ENCODE data around the gene FXYD3. TPM values are rescaled to one million over a fixed set of nuclear protein-coding genes. Genes with fewer than 3 reads are reported as not detected.
"Not testable (repeated sequence)": the region's sequence is repeated elsewhere in the genome, so short reads cannot be mapped to it uniquely, and the experiment has no call there.

FXYD3 gene
- total and polyA plus RNA-seq, 7 experiments from 2014 or later = not detected

DNA sequence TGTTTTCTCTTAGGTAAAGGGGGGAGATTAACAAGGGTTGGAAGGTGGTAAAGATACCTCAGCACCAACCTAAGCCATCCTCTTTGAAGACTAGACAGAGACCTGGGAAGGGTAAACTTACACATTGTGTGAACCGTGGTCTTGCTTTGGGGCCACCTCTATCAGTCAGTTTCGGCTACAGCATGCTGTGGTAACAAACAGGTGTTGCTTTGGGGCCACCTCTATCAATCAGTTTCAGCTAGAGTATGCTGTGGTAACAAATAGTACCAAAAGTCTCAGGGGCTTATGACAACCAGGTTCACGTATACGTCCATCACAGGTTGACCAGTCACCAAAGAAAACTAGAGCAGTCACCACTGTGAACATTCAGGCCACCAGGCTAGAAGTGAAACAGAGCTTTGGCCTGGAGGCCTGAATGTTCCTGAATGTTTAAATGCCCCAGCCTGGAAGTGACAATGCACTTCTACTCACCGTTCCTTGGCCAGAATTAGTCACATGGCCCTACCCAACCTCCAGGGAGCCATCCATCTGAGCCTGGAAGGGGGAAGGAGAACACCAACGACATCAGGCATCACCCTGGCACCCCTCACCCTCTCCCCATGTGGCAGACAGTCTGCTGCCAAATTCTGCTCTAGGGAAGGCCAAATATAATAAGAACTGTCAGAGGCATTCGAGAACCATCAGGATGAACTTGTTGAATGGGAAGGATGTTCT, 31.3 kb downstream of the FXYD3 start:
- Mint-ChIP-seq H3K4me3 (no peak overlapping the region), H3K27ac (peak overlapping the region in 6 of 9 donors; percentile 15 to 48 (median 24)), H3K9me3 (peaks cover 0 to 1% (median 0%) of the 10 kb centered on the region in 11 donors), H3K36me3 (peaks cover 0 to 3% (median 0%) of the 10 kb centered on the region in 5 donors), H3K4me1 (peaks cover 25 to 36% (median 27%) of the 10 kb centered on the region in 7 donors), H3K27me3 (peaks cover 0 to 17% (median 0%) of the 10 kb centered on the region in 5 donors)
- Histone ChIP-seq H3K4me1 (ENCODE audit: control insufficient read depth in 2 of 2, insufficient read depth in 2 of 2, low read length in 2 of 2) (peaks cover 19 to 21% of the 10 kb centered on the region in 2 donors), H3K27me3 (ENCODE audit: control insufficient read depth in 2 of 2, insufficient read depth in 2 of 2, low read length in 2 of 2) (no peaks in the 10 kb centered on the region), H3K4me3 (ENCODE audit: low read length) (no peak overlapping the region), H3K9me3 (ENCODE audit: control insufficient read depth in 2 of 3, low read length in 3 of 3) (no peaks in the 10 kb centered on the region), H3K36me3 (ENCODE audit: control insufficient read depth in 2 of 3, insufficient read depth in 3 of 3, low read length in 3 of 3) (no peaks in the 10 kb centered on the region), H3K27ac (ENCODE audit: low read depth, low read length) (no peak overlapping the region)
- ChIA-PET CTCF (no interaction called here), POLR2A (interaction anchor here (0.9 to 2.4 kb wide), 3 partner anchors 15 to 94 kb away, joined by 3 to 8 read pairs (median 3); no protein-coding TSS in a partner anchor)
- ATAC-seq = peak; percentile 23
- intact Hi-C loops (cut with micrococcal nuclease) = loop anchor here in 1 of 2 donors (10.0 kb wide), 2 partner anchors 198 to 318 kb away; partner anchors contain the start of gene FFAR1
- no peak for DNase-seq

- ATAC-seq = no peak
Measured at GRCh38 chr19:35149463-35149862, 33.8 kb downstream of the FXYD3 start.

DNA sequence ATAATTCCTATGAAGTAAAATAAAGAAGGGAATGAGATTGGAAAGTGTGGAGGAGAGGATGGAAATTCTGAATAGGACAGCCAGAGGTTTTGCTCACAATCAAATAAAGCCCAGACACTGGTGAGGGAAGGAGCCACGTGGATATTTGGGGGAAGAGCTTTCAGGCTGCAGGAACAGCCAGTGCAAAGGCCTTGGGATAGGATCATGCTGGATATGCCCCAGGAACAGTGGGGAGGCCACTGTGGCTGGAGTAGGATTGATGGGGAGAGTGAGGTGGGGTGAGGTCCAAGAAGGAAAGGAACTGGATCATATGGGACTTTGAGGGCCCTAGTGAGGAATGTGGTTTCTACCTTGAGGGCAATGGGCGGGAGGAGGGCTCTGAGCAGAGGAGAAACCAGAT, 34.8 kb downstream of the FXYD3 start:
- intact Hi-C loops (cut with micrococcal nuclease) = no loop called here
- H3K4me3 ChIP-seq (ENCODE audit: low read length) = no peak overlapping the region
- H3K27ac ChIP-seq (ENCODE audit: low read depth, low read length) = no peak overlapping the region
- H3K27me3 ChIP-seq (ENCODE audit: control insufficient read depth in 2 of 2, insufficient read depth in 2 of 2, low read length in 2 of 2) = no peaks in the 10 kb centered on the region
- peaks cover 0 to 5% (median 0%) of the 10 kb centered on the region in 5 donors for H3K27me3 Mint-ChIP-seq
- DNase-seq (no peak), ATAC-seq (no peak)
- no peaks in the 10 kb centered on the region for H3K9me3 ChIP-seq (ENCODE audit: control insufficient read depth in 2 of 3, low read length in 3 of 3)
- peaks cover 5 to 6% of the 10 kb centered on the region in 2 donors for H3K4me1 ChIP-seq (ENCODE audit: control insufficient read depth in 2 of 2, insufficient read depth in 2 of 2, low read length in 2 of 2)
- peaks cover 0 to 10% (median 0%) of the 10 kb centered on the region in 3 experiments for H3K36me3 ChIP-seq (ENCODE audit: control insufficient read depth in 2 of 3, insufficient read depth in 3 of 3, low read length in 3 of 3)
- H3K27ac Mint-ChIP-seq = peak overlapping the region in 6 of 9 donors; percentile 14 to 79 (median 36)
- no peak overlapping the region for H3K4me3 Mint-ChIP-seq
- CTCF ChIA-PET = no interaction called here
- H3K36me3 Mint-ChIP-seq = peaks cover 0 to 4% (median 3%) of the 10 kb centered on the region in 5 donors
- peaks cover 17 to 26% (median 19%) of the 10 kb centered on the region in 7 donors for H3K4me1 Mint-ChIP-seq
- H3K9me3 Mint-ChIP-seq = peaks cover 0 to 1% (median 0%) of the 10 kb centered on the region in 11 donors
- POLR2A ChIA-PET = interaction anchor here (1.6 kb wide), 1 partner anchor 56 kb away, joined by 4 read pairs; no protein-coding TSS in a partner anchor

More at GRCh38 chr19:35149463-35149862, 33.8 kb downstream of the FXYD3 start:
- H3K36me3 ChIP-seq (ENCODE audit: control insufficient read depth in 2 of 3, insufficient read depth in 3 of 3, low read length in 3 of 3) = peaks cover 0 to 3% (median 0%) of the 10 kb centered on the region in 3 experiments
- H3K4me1 ChIP-seq (ENCODE audit: control insufficient read depth in 2 of 2, insufficient read depth in 2 of 2, low read length in 2 of 2) = peaks cover 6 to 13% of the 10 kb centered on the region in 2 donors
- H3K9me3 Mint-ChIP-seq = peaks cover 0 to 1% (median 0%) of the 10 kb centered on the region in 11 donors
- H3K27ac Mint-ChIP-seq = peak overlapping the region in 3 of 9 donors; percentile 25 to 60 (median 42)
- no peaks in the 10 kb centered on the region for H3K9me3 ChIP-seq (ENCODE audit: control insufficient read depth in 2 of 3, low read length in 3 of 3)
- peaks cover 0 to 12% (median 0%) of the 10 kb centered on the region in 5 donors for H3K27me3 Mint-ChIP-seq
- H3K4me3 ChIP-seq (ENCODE audit: low read length) = no peak overlapping the region
- DNase-seq = no peak
- H3K4me3 Mint-ChIP-seq = no peak overlapping the region
- H3K36me3 Mint-ChIP-seq = peaks cover 0 to 3% (median 0%) of the 10 kb centered on the region in 5 donors
- H3K27ac ChIP-seq (ENCODE audit: low read depth, low read length) = no peak overlapping the region
- intact Hi-C loops (cut with micrococcal nuclease) = loop anchor here in 1 of 2 donors (10.0 kb wide), 2 partner anchors 195 to 315 kb away; partner anchors contain the start of gene FFAR1
- H3K27me3 ChIP-seq (ENCODE audit: control insufficient read depth in 2 of 2, insufficient read depth in 2 of 2, low read length in 2 of 2) = no peaks in the 10 kb centered on the region
- ChIA-PET POLR2A (interaction anchor here (1.1 to 1.6 kb wide), 3 partner anchors 17 to 91 kb away, joined by 3 to 4 read pairs (median 3); no protein-coding TSS in a partner anchor), CTCF (interaction anchor here (0.6 to 1.2 kb wide), 2 partner anchors 66 to 1273 kb away, joined by 3 to 5 read pairs; no protein-coding TSS in a partner anchor)
- peaks cover 27 to 34% (median 28%) of the 10 kb centered on the region in 7 donors for H3K4me1 Mint-ChIP-seq

DNA sequence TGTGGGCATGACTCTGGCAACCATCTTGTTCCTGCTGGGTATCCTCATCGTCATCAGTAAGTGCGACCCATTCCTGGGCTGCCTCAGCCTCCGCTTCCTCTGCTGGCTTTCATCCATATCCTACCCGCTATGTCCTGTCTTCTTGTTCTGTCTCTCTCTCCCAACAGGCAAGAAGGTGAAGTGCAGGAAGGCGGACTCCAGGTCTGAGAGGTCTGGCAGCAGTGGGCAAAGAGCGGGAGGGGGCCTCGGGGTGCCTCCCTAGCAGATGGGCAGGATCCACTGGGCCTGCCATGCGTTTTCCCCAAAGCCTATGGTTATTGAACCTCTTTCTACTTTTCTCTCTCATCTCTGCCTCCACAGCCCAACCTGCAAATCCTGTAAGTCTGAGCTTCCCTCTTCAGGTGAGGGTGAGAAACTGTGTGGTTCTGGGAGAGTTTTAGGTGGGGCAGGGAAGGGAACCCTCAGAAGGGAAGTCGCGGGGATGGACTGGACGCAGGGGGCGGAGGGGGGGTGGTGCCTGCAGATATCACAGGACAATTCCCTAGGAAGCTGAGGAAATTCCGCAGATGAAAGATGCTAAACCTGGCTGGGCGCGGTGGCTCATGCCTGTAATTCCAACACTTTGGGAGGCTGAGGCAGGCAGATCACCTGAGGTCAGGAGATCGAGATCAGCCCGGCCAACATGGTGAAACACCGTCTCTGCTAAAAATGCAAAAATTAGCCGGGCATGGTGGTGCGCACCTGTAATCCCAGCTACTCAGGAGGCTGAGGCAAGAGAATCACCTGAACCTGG, 35.8 kb downstream of the FXYD3 start:
- no peaks in the 10 kb centered on the region for H3K27me3 ChIP-seq (ENCODE audit: control insufficient read depth in 2 of 2, insufficient read depth in 2 of 2, low read length in 2 of 2)
- Mint-ChIP-seq H3K4me1 (peaks cover 25 to 35% (median 25%) of the 10 kb centered on the region in 7 donors), H3K9me3 (peaks cover 0 to 1% (median 0%) of the 10 kb centered on the region in 11 donors), H3K27me3 (peaks cover 0 to 5% (median 0%) of the 10 kb centered on the region in 5 donors), H3K27ac (peak overlapping the region in 2 of 9 donors; percentile 46 to 48), H3K36me3 (peaks cover 4 to 12% (median 7%) of the 10 kb centered on the region in 5 donors), H3K4me3 (no peak overlapping the region)
- intact Hi-C loops (cut with micrococcal nuclease) = no loop called here
- ChIA-PET CTCF (interaction anchor here (0.9 to 1.0 kb wide), 2 partner anchors 9 to 14 kb away, joined by 3 to 4 read pairs; partner anchors contain the start of gene FXYD7), POLR2A (interaction anchor here (1.1 to 6.1 kb wide), 4 partner anchors 8 to 93 kb away, joined by 3 to 74 read pairs (median 29); partner anchors contain the start of gene FXYD7)
- peaks cover 0 to 10% (median 0%) of the 10 kb centered on the region in 3 experiments for H3K36me3 ChIP-seq (ENCODE audit: control insufficient read depth in 2 of 3, insufficient read depth in 3 of 3, low read length in 3 of 3)
- no peaks in the 10 kb centered on the region for H3K9me3 ChIP-seq (ENCODE audit: control insufficient read depth in 2 of 3, low read length in 3 of 3)
- DNase-seq (no peak), ATAC-seq (no peak)
- H3K4me3 ChIP-seq (ENCODE audit: low read length) = no peak overlapping the region
- H3K27ac ChIP-seq (ENCODE audit: low read depth, low read length) = no peak overlapping the region
- peaks cover 12 to 14% of the 10 kb centered on the region in 2 donors for H3K4me1 ChIP-seq (ENCODE audit: control insufficient read depth in 2 of 2, insufficient read depth in 2 of 2, low read length in 2 of 2)

DNA sequence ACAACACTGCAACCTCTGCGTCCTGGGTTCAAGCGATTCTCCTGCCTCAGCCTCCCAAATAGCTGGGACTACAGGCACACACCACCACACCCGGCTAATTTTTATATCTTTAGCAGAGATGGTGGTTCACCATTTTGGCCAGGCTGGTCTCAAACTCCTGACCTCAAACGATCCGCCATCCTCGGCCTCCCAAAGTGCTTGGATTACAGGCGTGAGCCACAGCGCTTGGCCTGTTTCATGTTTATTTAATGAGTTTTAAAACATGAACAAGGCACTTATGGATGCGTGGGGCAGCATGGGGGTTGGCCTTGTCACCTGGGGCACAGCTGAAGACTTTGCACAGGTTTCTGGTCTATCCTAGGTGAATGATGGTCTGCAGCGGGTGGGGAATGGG, 37.5 kb downstream of the FXYD3 start:
- Mint-ChIP-seq H3K36me3 (peaks cover 4 to 20% (median 18%) of the 10 kb centered on the region in 5 donors), H3K27ac (peak overlapping the region; percentile 35 to 99 (median 98)), H3K4me1 (peaks cover 38 to 50% (median 42%) of the 10 kb centered on the region in 7 donors), H3K4me3 (peak overlapping the region; percentile 73 to 100 (median 99))
- ATAC-seq; H3K27ac ChIP-seq (ENCODE audit: low read depth, low read length); H3K9me3 ChIP-seq (ENCODE audit: control insufficient read depth in 2 of 3, low read length in 3 of 3); H3K27me3 Mint-ChIP-seq; H3K27me3 ChIP-seq (ENCODE audit: control insufficient read depth in 2 of 2, insufficient read depth in 2 of 2, low read length in 2 of 2); H3K9me3 Mint-ChIP-seq; DNase-seq: not testable (repeated sequence)
- peak overlapping the region; percentile 93 for H3K4me3 ChIP-seq (ENCODE audit: low read length)
- H3K36me3 ChIP-seq (ENCODE audit: control insufficient read depth in 2 of 3, insufficient read depth in 3 of 3, low read length in 3 of 3) = peaks cover 10 to 24% (median 11%) of the 10 kb centered on the region in 3 experiments
- ChIA-PET POLR2A (interaction anchor here (1.0 to 6.1 kb wide), 11 partner anchors 10 to 310 kb away, joined by 3 to 74 read pairs (median 6); partner anchors contain the start of gene FXYD7), CTCF (interaction anchor here (0.6 to 2.8 kb wide), 9 partner anchors 9 to 81 kb away, joined by 3 to 45 read pairs (median 5); partner anchors contain the start of gene FXYD7)
- intact Hi-C loops (cut with micrococcal nuclease) = loop anchor here (1.0 kb wide), 2 partner anchors 10 to 39 kb away; partner anchors contain the start of gene FXYD7 (in 1 of the 2)
- H3K4me1 ChIP-seq (ENCODE audit: control insufficient read depth in 2 of 2, insufficient read depth in 2 of 2, low read length in 2 of 2) = peaks cover 18 to 29% of the 10 kb centered on the region in 2 donors
